GM12873 (cell line): Measurements from ENCODE around the gene PTX4.

Experiments
- CTCF ChIP-seq: IDR thresholded peaks from 2 replicates; pipeline ENCODE4 v1.5.1; 2012; ENCODE audit warnings: low read depth, mild to moderate bottlenecking, moderate library complexity, low read length, control low read depth; ENCODE audit not compliant: insufficient read depth; ENCODE audit errors: missing control alignments

PTX4 gene

GRCh38 chr16:1527836-1528811 lies 39.4 kb upstream of the PTX4 start:
- TF ChIP-seq CTCF = no peak

GRCh38 chr16:1526608-1527555 lies 38.1 kb upstream of the PTX4 start:
- TF ChIP-seq CTCF = no peak

- TF ChIP-seq CTCF = no peak
These were observed 37.3 kb upstream of the PTX4 start for GRCh38 chr16:1525871-1526607.

GRCh38 chr16:1524366-1524765 lies 35.6 kb upstream of the PTX4 start:
- TF ChIP-seq CTCF = no peak

- TF ChIP-seq CTCF = no peak
These were observed 35.0 kb upstream of the PTX4 start for GRCh38 chr16:1523581-1524245.

- TF ChIP-seq CTCF = no peak
These were observed 31.7 kb upstream of the PTX4 start for GRCh38 chr16:1520461-1520860.
